Testis (tissue), 2 donors: ENCODE data around the gene NAP1L1.

Experiments
- CTCF ChIP-seq, 3 experiments: fragments of 450-650 bp in 2 of 3; fragments of 200-600 bp in 1 of 3; sonication (generic) in 1 of 3; IDR thresholded peaks; one replicate each; pipeline ENCODE4 v1.5.1; 2016 to 2019; ENCODE audit warnings: antibody characterized with exemption in 3 of 3, mild to moderate bottlenecking in 2 of 3, moderate library complexity in 1 of 3
- POLR2A ChIP-seq: fragments of 450-650 bp; IDR thresholded peaks from one replicate; pipeline ENCODE4 v1.6.1; 2017; ENCODE audit warnings: antibody characterized with exemption, mild to moderate bottlenecking, moderate library complexity

GRCh38 chr12:76026643-76027063, 57.8 kb downstream of the NAP1L1 start:
- TF ChIP-seq CTCF (IDR thresholded peaks at IDR 0.05): no peak
- TF ChIP-seq POLR2A: no peak
